ENCODE results near the gene LRRC8E.
"Not testable (repeated sequence)": the region's sequence is repeated elsewhere in the genome, so short reads cannot be mapped to it uniquely, and the experiment has no call there.

The LRRC8E gene

GRCh38 chr19:7914598-7915045 lies 26.3 kb downstream of the LRRC8E start, which contains the start of gene TGFBR3L:
TSS of gene TGFBR3L (plus strand) at chr19:7914830.
- no peak for TF ChIP-seq Cebpa-rat (IDR thresholded peaks at IDR 0.05)
- H3K9me3 ChIP-seq (replicated peaks in 1 of 11), result no peaks in the 10 kb centered on the region
- H3K9ac ChIP-seq, result peak within 1 kb of the TSS in 4 of 11 experiments; percentile 38 to 66 (median 62); a peak in 5 of 22 replicates
- H3K27me3 ChIP-seq, result peaks cover 68 to 79% (median 71%) of the 10 kb centered on the region in 11 experiments
- peaks cover 20 to 49% (median 30%) of the 10 kb centered on the region in 11 experiments for H3K36me3 ChIP-seq
- peaks cover 53 to 88% (median 76%) of the 10 kb centered on the region in 10 experiments for H3K4me1 ChIP-seq
- peaks cover 51 to 98% (median 86%) of the 10 kb centered on the region in 11 experiments for H4K20me1 ChIP-seq
- H3K4me3 ChIP-seq, result peak within 1 kb of the TSS in 9 of 10 experiments; percentile 49 to 68 (median 56); a peak in 14 of 20 replicates
- H3K4me2 ChIP-seq, result peak within 1 kb of the TSS; percentile 85 to 100 (median 90)
- no peak within 1 kb of the TSS for H3K27ac ChIP-seq

GRCh38 chr19:7915250-7916102 lies 27.2 kb downstream of the LRRC8E start:
- H3K9ac ChIP-seq, result peak overlapping the region in 9 of 11 experiments; percentile 38 to 70 (median 60); a peak in 15 of 22 replicates
- H3K4me2 ChIP-seq, result peak overlapping the region; percentile 79 to 100 (median 90)
- peaks cover 56 to 83% (median 72%) of the 10 kb centered on the region in 10 experiments for H3K4me1 ChIP-seq
- no peak overlapping the region for H3K27ac ChIP-seq
- H3K27me3 ChIP-seq, result peaks cover 71 to 82% (median 75%) of the 10 kb centered on the region in 11 experiments
- no peak for TF ChIP-seq Cebpa-rat (IDR thresholded peaks at IDR 0.05)
- H3K36me3 ChIP-seq, result peaks cover 14 to 40% (median 23%) of the 10 kb centered on the region in 11 experiments
- H3K4me3 ChIP-seq, result peak overlapping the region; percentile 49 to 68 (median 54)
- no peaks in the 10 kb centered on the region for H3K9me3 ChIP-seq (replicated peaks in 1 of 11)
- H4K20me1 ChIP-seq, result peaks cover 42 to 92% (median 78%) of the 10 kb centered on the region in 11 experiments

DNA sequence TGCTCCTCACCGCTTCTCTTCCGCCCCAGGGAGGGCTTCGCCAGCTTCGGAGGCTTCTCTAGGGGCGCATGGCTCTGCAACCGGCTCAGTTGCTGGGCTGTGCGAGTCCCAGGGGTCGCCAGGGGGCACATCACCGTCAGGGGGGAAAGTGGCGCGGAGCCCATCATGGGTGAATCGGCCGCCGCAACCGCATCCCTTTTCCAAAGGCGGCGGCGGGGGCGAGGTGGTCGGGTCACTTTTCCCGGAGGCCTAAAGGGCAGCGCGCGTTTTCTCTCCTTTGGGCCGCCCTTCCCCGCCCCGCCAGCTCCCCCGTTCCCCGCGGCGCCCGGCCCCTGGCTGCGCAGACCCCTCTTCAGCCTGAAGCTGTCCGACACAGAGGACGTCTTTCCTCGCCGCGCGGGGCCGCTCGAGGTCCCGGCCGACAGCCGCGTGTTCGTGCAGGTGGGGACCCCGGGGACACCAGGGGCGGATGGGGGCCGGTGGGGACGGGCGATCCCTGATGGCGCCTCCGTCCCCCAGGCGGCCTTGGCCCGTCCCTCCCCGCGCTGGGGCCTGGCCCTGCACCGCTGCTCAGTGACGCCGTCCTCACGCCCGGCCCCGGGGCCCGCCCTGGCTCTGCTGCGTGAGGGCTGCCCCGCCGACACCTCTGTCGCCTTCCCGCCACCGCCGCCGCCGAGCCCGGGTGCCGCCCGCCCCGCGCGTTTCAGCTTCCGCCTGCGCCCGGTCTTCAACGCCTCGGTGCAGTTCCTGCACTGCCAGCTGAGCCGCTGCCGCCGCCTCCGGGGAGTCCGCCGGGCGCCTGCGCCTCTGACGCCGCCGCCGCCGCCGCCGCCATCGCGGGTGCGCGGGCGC lies 28.0 kb downstream of the LRRC8E start:
- H3K27me3 ChIP-seq, result peaks cover 71 to 82% (median 75%) of the 10 kb centered on the region in 11 experiments
- peak overlapping the region; percentile 49 to 68 (median 54) for H3K4me3 ChIP-seq
- peaks cover 6 to 32% (median 14%) of the 10 kb centered on the region in 11 experiments for H3K36me3 ChIP-seq
- no peak overlapping the region for H3K27ac ChIP-seq
- H3K4me2 ChIP-seq, result peak overlapping the region; percentile 79 to 100 (median 90)
- H3K9me3 ChIP-seq (replicated peaks in 1 of 11), result no peaks in the 10 kb centered on the region
- peaks cover 34 to 88% (median 74%) of the 10 kb centered on the region in 11 experiments for H4K20me1 ChIP-seq
- no peak for TF ChIP-seq Cebpa-rat (IDR thresholded peaks at IDR 0.05)
- peak overlapping the region; percentile 8 to 70 (median 54); a peak in 19 of 22 replicates for H3K9ac ChIP-seq
- peaks cover 56 to 80% (median 68%) of the 10 kb centered on the region in 10 experiments for H3K4me1 ChIP-seq

DNA sequence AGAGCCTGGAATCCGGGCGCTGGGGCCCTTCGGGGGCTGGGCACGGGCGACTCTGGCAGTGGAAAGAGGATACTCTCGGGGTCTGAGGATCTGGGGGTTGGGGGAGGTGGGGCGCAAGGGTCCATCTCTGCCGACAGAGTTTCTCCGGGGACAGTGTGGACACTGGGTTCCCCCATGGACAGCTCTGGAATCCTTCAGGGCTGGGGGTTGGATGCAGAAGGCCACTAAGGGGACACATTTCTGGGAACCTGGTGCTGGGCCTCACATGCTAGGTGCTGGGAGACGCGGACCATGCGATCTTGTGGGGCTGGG lies 28.6 kb downstream of the LRRC8E start:
- Histone ChIP-seq H3K36me3 (peaks cover 2 to 30% (median 10%) of the 10 kb centered on the region in 11 experiments), H3K27ac (no peak overlapping the region), H3K4me1 (peaks cover 56 to 80% (median 68%) of the 10 kb centered on the region in 10 experiments), H3K9ac (peak overlapping the region in 10 of 11 experiments; percentile 8 to 70 (median 50); a peak in 16 of 22 replicates), H3K4me2 (peak overlapping the region; percentile 79 to 100 (median 90)), H4K20me1 (peaks cover 28 to 88% (median 74%) of the 10 kb centered on the region in 11 experiments), H3K4me3 (peak overlapping the region; percentile 49 to 68 (median 54)), H3K9me3 (replicated peaks in 1 of 11) (no peaks in the 10 kb centered on the region), H3K27me3 (peaks cover 71 to 77% (median 75%) of the 10 kb centered on the region in 11 experiments)
- TF ChIP-seq Cebpa-rat (IDR thresholded peaks at IDR 0.05), result no peak

DNA sequence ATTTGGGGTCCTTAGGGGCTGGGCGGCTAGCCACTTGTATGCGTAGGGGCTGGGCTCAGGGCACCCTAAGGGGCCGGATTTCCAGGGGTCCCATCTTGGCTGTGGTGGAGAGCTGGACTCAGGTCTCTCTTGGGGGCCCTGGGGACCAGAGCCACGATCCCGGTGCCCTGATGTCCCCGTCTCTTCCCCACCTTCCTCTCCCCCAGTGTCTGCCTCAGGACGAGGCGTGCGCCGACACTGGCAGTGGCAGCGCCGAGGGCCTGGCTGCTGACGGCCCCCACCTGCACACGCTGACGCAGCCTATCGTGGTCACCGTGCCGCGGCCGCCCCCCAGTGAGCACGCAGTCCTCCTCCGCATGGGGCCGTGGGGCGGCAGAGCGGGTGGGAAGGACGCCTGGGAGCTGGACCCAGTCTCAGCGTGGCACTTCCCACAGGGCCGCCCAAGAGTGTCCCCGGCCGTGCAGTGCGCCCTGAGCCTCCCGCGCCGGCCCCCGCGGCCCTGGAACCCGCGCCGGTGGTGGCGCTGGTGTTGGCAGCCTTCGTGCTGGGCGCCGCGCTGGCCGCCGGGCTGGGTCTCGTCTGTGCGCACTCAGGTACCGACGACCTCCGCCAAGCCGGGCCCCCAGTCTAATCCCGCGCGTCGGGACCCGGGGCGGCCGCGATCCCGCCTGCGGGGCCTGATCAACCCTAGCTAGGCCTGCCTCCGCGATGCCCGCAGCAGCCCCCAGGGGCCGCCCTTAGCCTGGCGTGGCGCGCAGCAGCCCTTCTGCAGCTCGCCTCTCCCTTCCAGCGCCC lies 29.2 kb downstream of the LRRC8E start:
- peak overlapping the region; percentile 49 to 68 (median 54) for H3K4me3 ChIP-seq
- peaks cover 71 to 75% (median 74%) of the 10 kb centered on the region in 11 experiments for H3K27me3 ChIP-seq
- H3K9ac ChIP-seq, result peak overlapping the region; percentile 9 to 70 (median 45); a peak in 19 of 22 replicates
- peaks cover 58 to 79% (median 67%) of the 10 kb centered on the region in 10 experiments for H3K4me1 ChIP-seq
- H3K27ac ChIP-seq, result no peak overlapping the region
- H3K36me3 ChIP-seq, result peaks cover 7 to 31% (median 12%) of the 10 kb centered on the region in 11 experiments
- peaks cover 24 to 89% (median 75%) of the 10 kb centered on the region in 11 experiments; a peak in 21 of 22 replicates for H4K20me1 ChIP-seq
- no peaks in the 10 kb centered on the region for H3K9me3 ChIP-seq (replicated peaks in 1 of 11)
- no peak for TF ChIP-seq Cebpa-rat (IDR thresholded peaks at IDR 0.05)
- H3K4me2 ChIP-seq, result peak overlapping the region; percentile 79 to 100 (median 90)

DNA sequence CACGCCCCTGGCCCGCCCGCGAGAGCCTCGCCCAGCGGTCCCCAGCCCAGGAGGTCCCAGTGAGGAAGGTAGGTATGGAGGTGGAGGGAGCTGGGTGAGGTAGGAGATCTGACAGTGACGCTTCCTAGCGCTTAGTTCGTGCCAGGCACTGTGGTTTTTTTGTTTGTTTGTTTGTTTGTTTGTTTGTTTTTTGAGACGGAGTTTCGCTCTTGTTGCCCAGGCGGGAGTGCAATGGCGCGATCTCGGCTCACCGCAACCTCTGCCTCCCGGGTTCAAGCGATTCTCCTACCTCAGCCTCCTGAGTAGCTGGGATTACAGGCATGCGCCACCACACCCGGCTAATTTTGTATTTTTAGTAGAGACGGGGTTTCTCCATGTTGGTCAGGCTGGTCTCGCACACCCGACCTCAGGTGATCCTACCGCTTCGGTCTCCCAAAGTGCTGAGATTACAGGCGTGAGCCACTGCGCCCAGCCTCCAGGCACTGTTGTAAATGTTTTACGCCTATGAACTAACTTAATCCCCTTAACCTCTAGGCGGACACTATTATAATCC lies 29.8 kb downstream of the LRRC8E start:
- Histone ChIP-seq H3K4me1 (peaks cover 55 to 73% (median 64%) of the 10 kb centered on the region in 10 experiments), H4K20me1 (peaks cover 17 to 90% (median 75%) of the 10 kb centered on the region in 11 experiments; a peak in 21 of 22 replicates), H3K4me3 (peak overlapping the region in 9 of 10 experiments; percentile 49 to 68 (median 56); a peak in 17 of 20 replicates), H3K4me2 (peak overlapping the region; percentile 79 to 100 (median 90)), H3K9ac (peak overlapping the region in 9 of 11 experiments; percentile 9 to 70 (median 45); a peak in 11 of 22 replicates), H3K27me3 (peaks cover 67 to 69% (median 68%) of the 10 kb centered on the region in 11 experiments), H3K36me3 (peaks cover 13 to 32% (median 18%) of the 10 kb centered on the region in 11 experiments)
- not testable (repeated sequence) for H3K9me3 ChIP-seq (replicated peaks in 1 of 11); H3K27ac ChIP-seq

- peak overlapping the region; percentile 80 to 100 (median 92); a peak in 19 of 22 replicates for H3K4me2 ChIP-seq
- H4K20me1 ChIP-seq, result peaks cover 10 to 90% (median 75%) of the 10 kb centered on the region in 11 experiments; a peak in 21 of 22 replicates
- TF ChIP-seq Cebpa-rat (IDR thresholded peaks at IDR 0.05), result no peak
- no peaks in the 10 kb centered on the region for H3K9me3 ChIP-seq (replicated peaks in 1 of 11)
- peaks cover 13 to 30% (median 18%) of the 10 kb centered on the region in 11 experiments for H3K36me3 ChIP-seq
- H3K4me3 ChIP-seq, result peak overlapping the region in 4 of 10 experiments; percentile 44 to 69 (median 60); a peak in 4 of 20 replicates
- no peak overlapping the region for H3K27ac ChIP-seq
- H3K4me1 ChIP-seq, result peaks cover 60 to 74% (median 69%) of the 10 kb centered on the region in 10 experiments
- H3K27me3 ChIP-seq, result peaks cover 60 to 63% (median 62%) of the 10 kb centered on the region in 11 experiments
- H3K9ac ChIP-seq, result no peak overlapping the region
Measured at GRCh38 chr19:7918615-7919421, 30.5 kb downstream of the LRRC8E start.
